K562 (cell line): ENCODE measurements around the gene POLR2B. TPM values are rescaled to one million over a fixed set of nuclear protein-coding genes. Genes with fewer than 3 reads are reported as not detected.

Experiments used
- ATF7 ChIP-seq: fragments of 450-650 bp; IDR thresholded peaks from 2 replicates; pipeline ENCODE4 v1.7.1; 2014; ENCODE audit warnings: mild to moderate bottlenecking, moderate library complexity
- CXXC5 ChIP-seq: fragments of 250-450 bp; sonication (Bioruptor Pico); IDR thresholded peaks from 2 replicates; pipeline ENCODE4 v1.8.0; 2022; ENCODE audit warnings: inconsistent platforms, mild to moderate bottlenecking, moderate library complexity
- EP400 ChIP-seq: fragments of 450-650 bp; IDR thresholded peaks from 2 replicates; pipeline ENCODE4 v1.6.1; 2017; ENCODE audit warnings: antibody characterized with exemption, mild to moderate bottlenecking, moderate library complexity
- ETV6 ChIP-seq, 3 experiments: fragments of 150-350 bp in 1 of 3; sonication (generic) in 1 of 3; formaldehyde crosslinking in 1 of 3; IDR thresholded peaks; 2 replicates each; pipeline versions ENCODE4 v1.6.1 to v1.8.0; 2014 to 2022; ENCODE audit warnings: borderline replicate concordance in 2 of 3, low read depth in 2 of 3, antibody characterized with exemption in 1 of 3, low read length in 1 of 3, mild to moderate bottlenecking in 1 of 3, missing genetic modification reagents in 1 of 3
- JUN ChIP-seq, 2 experiments: sonication (generic) in 1 of 2; formaldehyde crosslinking in 1 of 2; IDR thresholded peaks; 2 replicates each; pipeline versions ENCODE4 v1.6.1 to v1.8.0; 2012 to 2022; ENCODE audit warnings: borderline replicate concordance in 2 of 2, mild to moderate bottlenecking in 2 of 2, improper control_type of control experiment in 1 of 2, low read depth in 1 of 2, low read length in 1 of 2, missing genetic modification reagents in 1 of 2
- JUND ChIP-seq, 2 experiments: IDR thresholded peaks; 2 replicates in 1 of 2; 3 replicates in 1 of 2; pipeline ENCODE4 v1.6.1; 2011; ENCODE audit warnings: borderline replicate concordance in 2 of 2, low read depth in 2 of 2, low read length in 2 of 2, improper control_type of control experiment in 1 of 2, missing biosample characterization in 1 of 2, missing genetic modification characterization in 1 of 2, missing genetic modification reagents in 1 of 2
- MXI1 ChIP-seq: IDR thresholded peaks from 2 replicates; pipeline ENCODE4 v1.6.1; 2011; ENCODE audit warnings: low read depth, mild to moderate bottlenecking, improper control_type of control experiment, low read length
- MYC ChIP-seq, 2 experiments: fragments of 250-450 bp in 1 of 2; sonication (Bioruptor Pico) in 1 of 2; IDR thresholded peaks; 2 replicates each; pipeline versions ENCODE4 v1.5.1 to v1.6.1; 2012 to 2021; ENCODE audit warnings: low read depth in 2 of 2, borderline replicate concordance in 1 of 2, improper control_type of control experiment in 1 of 2, low read length in 1 of 2, mild to moderate bottlenecking in 1 of 2, moderate library complexity in 1 of 2
- PHF8 ChIP-seq: fragments of 200-600 bp; sonication (generic); IDR thresholded peaks from 2 replicates; pipeline ENCODE4 v1.6.1; 2012; ENCODE audit warnings: mixed run types, mild to moderate bottlenecking, inconsistent platforms, low read length, moderate library complexity, borderline replicate concordance
- PRMT5 ChIP-seq: sonication (generic); formaldehyde crosslinking; IDR thresholded peaks from 2 replicates; pipeline ENCODE4 v1.5.0; 2020; ENCODE audit warnings: missing genetic modification reagents
- TRIM28 ChIP-seq: fragments of 450-650 bp; IDR thresholded peaks from 2 replicates; pipeline ENCODE4 v1.6.1; 2017
- ZNF175 ChIP-seq: fragments of 200-800 bp; sonication (Bioruptor generic); IDR thresholded peaks from 2 replicates; pipeline ENCODE4 v1.6.1; 2016; ENCODE audit warnings: low read depth, mild to moderate bottlenecking, missing genetic modification characterization, missing compliant biosample characterization
- ZNF384 ChIP-seq: IDR thresholded peaks from 2 replicates; pipeline ENCODE4 v1.6.1; 2012; ENCODE audit warnings: low read depth, low read length, improper control_type of control experiment
- ZNF583 ChIP-seq: fragments of 250-450 bp; sonication (Bioruptor Pico); IDR thresholded peaks from 2 replicates; pipeline ENCODE4 v1.4.0; 2020
- ZNF584 ChIP-seq: fragments of 200-800 bp; sonication (Bioruptor generic); IDR thresholded peaks from 2 replicates; pipeline ENCODE4 v1.6.1; 2016; ENCODE audit warnings: low read depth, mild to moderate bottlenecking, missing genetic modification characterization, missing compliant biosample characterization
- ZNF589 ChIP-seq: fragments of 200-800 bp; sonication (Bioruptor generic); IDR thresholded peaks from 2 replicates; pipeline ENCODE4 v1.6.1; 2016; ENCODE audit warnings: low read depth, missing genetic modification characterization, missing compliant biosample characterization
- ZSCAN29 ChIP-seq: fragments of 450-650 bp; IDR thresholded peaks from 2 replicates; pipeline ENCODE4 v1.6.1; 2017
- polyA plus RNA-seq, 8 experiments: library from polyadenylated mRNA; depleted of rRNA in 4 of 8; stranded (reverse) in 5 of 8; unstranded in 3 of 8; fragments of >200 nt; fragmentation: Nextera tagmentation in 2 of 8; fragmentation: Illumina TruSeq in 1 of 8; extraction: Ambion mirVana in 2 of 8; extraction: Trizol in 1 of 8; gene quantifications; 2 replicates each; pipeline versions ENCODE4 v1.2.1 to v1.2.3, GENCODE V29; 2011 to 2014; ENCODE audit warnings: inconsistent platforms in 1 of 8, missing spikeins in 1 of 8
- total RNA-seq, 7 experiments: library from RNA; depleted of rRNA in 6 of 7; stranded (reverse); fragments of >200 nt in 6 of 7; fragmentation: Illumina TruSeq in 2 of 7; extraction: Trizol in 2 of 7; gene quantifications; 2 replicates each; pipeline versions ENCODE4 v1.2.1 to v1.2.3, GENCODE V29; 2011 to 2021; ENCODE audit warnings: low replicate concordance in 1 of 7
- TF ChIP-seq, protein P1 (sequence below), 2 experiments: fragments of 250-450 bp in 1 of 2; fragments of 450-650 bp in 1 of 2; sonication (Bioruptor Pico) in 1 of 2; IDR thresholded peaks; 2 replicates each; pipeline versions ENCODE4 v1.6.1 to v1.8.0; 2016 to 2021; ENCODE audit warnings: mild to moderate bottlenecking in 2 of 2, moderate library complexity in 2 of 2, missing compliant biosample characterization in 1 of 2, missing genetic modification characterization in 1 of 2
- TF ChIP-seq, protein P2 (sequence below): fragments of 200-800 bp; sonication (Bioruptor generic); IDR thresholded peaks from 2 replicates; pipeline ENCODE4 v1.6.1; 2017; ENCODE audit warnings: missing genetic modification characterization, missing compliant biosample characterization
- TF ChIP-seq, protein P3 (sequence below): fragments of 450-650 bp; conservative IDR thresholded peaks from 2 replicates; pipeline ENCODE4 v1.6.1; 2016; ENCODE audit warnings: missing genetic modification characterization, low read depth, mild to moderate bottlenecking, missing compliant biosample characterization, moderate library complexity

Gene POLR2B
- total and polyA plus RNA-seq, 9 of the 15 experiments (the other 6 are each of a cell fraction or from before 2014, with no cell fraction given) = 60.9 to 208 (median 142) TPM

DNA sequence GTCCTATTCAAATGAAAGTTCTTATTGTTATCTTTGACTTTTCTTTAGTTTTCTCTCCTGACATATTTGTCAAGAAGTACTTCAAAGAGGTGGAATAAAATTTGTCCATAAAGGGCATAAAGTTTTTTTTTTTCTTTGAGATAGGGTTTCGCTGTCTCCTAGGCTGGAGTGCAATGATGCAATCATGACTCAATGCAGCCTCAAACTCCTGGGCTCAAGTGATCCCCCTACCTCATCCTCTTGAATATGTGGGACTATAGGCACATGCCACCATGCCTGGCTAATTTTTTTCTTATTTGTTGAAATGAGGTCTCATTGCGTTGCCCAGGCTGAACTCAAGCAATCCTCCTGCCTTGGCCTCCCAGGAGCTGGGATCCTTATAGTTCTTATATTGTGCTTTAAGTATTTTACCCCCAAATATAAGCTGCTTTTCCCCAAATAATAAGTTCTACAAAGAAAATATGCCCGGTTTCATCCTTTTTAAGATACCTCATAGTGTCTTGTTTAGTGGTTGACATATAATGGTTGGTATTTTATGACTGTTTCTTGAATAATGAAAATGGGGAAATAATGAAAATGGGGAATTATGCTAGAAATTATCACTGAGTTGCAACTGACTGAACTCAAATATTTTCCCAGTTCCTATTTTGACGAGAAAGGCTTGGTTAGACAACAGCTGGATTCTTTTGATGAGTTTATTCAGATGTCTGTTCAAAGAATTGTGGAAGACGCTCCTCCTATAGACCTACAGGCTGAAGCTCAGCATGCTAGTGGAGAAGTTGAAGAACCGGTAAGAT is 11.6 kb downstream of the POLR2B start (continued):
- peak; percentile 42; the same call in 1 of the 2 replicates for TF ChIP-seq EP400
- TF ChIP-seq MYC (IDR thresholded peaks at IDR 0.05; ENCODE audit: low read depth, low read length) = peak; percentile 50
- TF ChIP-seq MYC (CRISPR knock-in tag; IDR thresholded peaks at IDR 0.05; ENCODE audit: borderline replicate concordance, low read depth) = no peak
- TF ChIP-seq PHF8 = no peak
- TF ChIP-seq ZNF584 = peak; percentile 85; the same call in 1 of the 2 replicates
- TF ChIP-seq, protein P1, sequence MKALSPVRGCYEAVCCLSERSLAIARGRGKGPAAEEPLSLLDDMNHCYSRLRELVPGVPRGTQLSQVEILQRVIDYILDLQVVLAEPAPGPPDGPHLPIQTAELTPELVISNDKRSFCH (CRISPR knock-in tag; IDR thresholded peaks at IDR 0.05) = no peak
- TF ChIP-seq, protein P1 (tag; IDR thresholded peaks at IDR 0.05) = no peak
- TF ChIP-seq ZNF384 = peak; percentile 55
- no peak for TF ChIP-seq MXI1
- TF ChIP-seq TRIM28 = no peak
- TF ChIP-seq ETV6 (IDR thresholded peaks at IDR 0.05; ENCODE audit: borderline replicate concordance in 1 of 2, low read depth in 2 of 2, low read length in 1 of 2) = no peak
- TF ChIP-seq ETV6 (CRISPR knock-in tag; IDR thresholded peaks at IDR 0.05; ENCODE audit: borderline replicate concordance) = no peak
- TF ChIP-seq, protein P2, sequence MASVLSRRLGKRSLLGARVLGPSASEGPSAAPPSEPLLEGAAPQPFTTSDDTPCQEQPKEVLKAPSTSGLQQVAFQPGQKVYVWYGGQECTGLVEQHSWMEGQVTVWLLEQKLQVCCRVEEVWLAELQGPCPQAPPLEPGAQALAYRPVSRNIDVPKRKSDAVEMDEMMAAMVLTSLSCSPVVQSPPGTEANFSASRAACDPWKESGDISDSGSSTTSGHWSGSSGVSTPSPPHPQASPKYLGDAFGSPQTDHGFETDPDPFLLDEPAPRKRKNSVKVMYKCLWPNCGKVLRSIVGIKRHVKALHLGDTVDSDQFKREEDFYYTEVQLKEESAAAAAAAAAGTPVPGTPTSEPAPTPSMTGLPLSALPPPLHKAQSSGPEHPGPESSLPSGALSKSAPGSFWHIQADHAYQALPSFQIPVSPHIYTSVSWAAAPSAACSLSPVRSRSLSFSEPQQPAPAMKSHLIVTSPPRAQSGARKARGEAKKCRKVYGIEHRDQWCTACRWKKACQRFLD = peak; percentile 33; the same call in 1 of the 2 replicates
- TF ChIP-seq JUN (IDR thresholded peaks at IDR 0.05; ENCODE audit: borderline replicate concordance, low read depth, low read length) = peak; percentile 59; the same call in 1 of the 2 replicates
- no peak for TF ChIP-seq JUN (CRISPR knock-in tag; IDR thresholded peaks at IDR 0.05; ENCODE audit: borderline replicate concordance)
- TF ChIP-seq, protein P3, sequence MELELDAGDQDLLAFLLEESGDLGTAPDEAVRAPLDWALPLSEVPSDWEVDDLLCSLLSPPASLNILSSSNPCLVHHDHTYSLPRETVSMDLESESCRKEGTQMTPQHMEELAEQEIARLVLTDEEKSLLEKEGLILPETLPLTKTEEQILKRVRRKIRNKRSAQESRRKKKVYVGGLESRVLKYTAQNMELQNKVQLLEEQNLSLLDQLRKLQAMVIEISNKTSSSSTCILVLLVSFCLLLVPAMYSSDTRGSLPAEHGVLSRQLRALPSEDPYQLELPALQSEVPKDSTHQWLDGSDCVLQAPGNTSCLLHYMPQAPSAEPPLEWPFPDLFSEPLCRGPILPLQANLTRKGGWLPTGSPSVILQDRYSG (tag) = no peak
- peak; percentile 59 for TF ChIP-seq CXXC5
- TF ChIP-seq PRMT5 = no peak
- peak; percentile 68 for TF ChIP-seq ZNF175 (CRISPR knock-in tag)
- TF ChIP-seq ZNF589 (CRISPR knock-in tag) = peak; percentile 78
- TF ChIP-seq JUND (IDR thresholded peaks at IDR 0.05; ENCODE audit: borderline replicate concordance, low read depth, low read length) = peak; percentile 90
- TF ChIP-seq JUND (tag; IDR thresholded peaks at IDR 0.05; ENCODE audit: borderline replicate concordance, low read depth, low read length) = no peak; the same call in 2 of the 3 replicates
- TF ChIP-seq ATF7 = peak; percentile 85
- no peak for TF ChIP-seq ZSCAN29
- no peak for TF ChIP-seq ZNF583 (CRISPR knock-in tag)
